ENCODE measurements around the gene SUMO3.

Gene SUMO3

GRCh38 chr21:44780767-44781459 is 36.9 kb downstream of the SUMO3 start:
- no peaks in the 10 kb centered on the region for H4K20me1 ChIP-seq (ENCODE audit: insufficient read depth, low read length, poor library complexity, severe bottlenecking)
- H3K36me3 ChIP-seq (ENCODE audit: insufficient read depth, low read length): peaks cover 32% of the 10 kb centered on the region; the same call in 1 of the 2 replicates

GRCh38 chr21:44780137-44780502 is 37.7 kb downstream of the SUMO3 start:
- Histone ChIP-seq H2AFZ (ENCODE audit: low read length) (no peak overlapping the region), H3K9ac (ENCODE audit: low read depth, low read length, poor library complexity, severe bottlenecking) (no peak overlapping the region), H3K36me3 (ENCODE audit: insufficient read depth, low read length) (peaks cover 34% of the 10 kb centered on the region; the same call in 1 of the 2 replicates), H3K79me2 (ENCODE audit: insufficient read depth, low read length) (peaks cover 15% of the 10 kb centered on the region), H3K9me2 (replicated peaks; ENCODE audit: low read depth, low read length) (no peaks in the 10 kb centered on the region), H4K20me1 (ENCODE audit: insufficient read depth, low read length, poor library complexity, severe bottlenecking) (no peaks in the 10 kb centered on the region), H3F3A (ENCODE audit: low read depth) (no peaks in the 10 kb centered on the region), H3K4me2 (ENCODE audit: low read depth, low read length, poor library complexity, severe bottlenecking) (no peak overlapping the region), H3K9me3 (ENCODE audit: insufficient read depth, low read depth, low read length) (no peaks in the 10 kb centered on the region), H3K27me3 (ENCODE audit: insufficient read depth, low read length, poor library complexity, severe bottlenecking) (no peaks in the 10 kb centered on the region), H3K4me1 (ENCODE audit: insufficient read depth, low read length, poor library complexity, severe bottlenecking) (no peaks in the 10 kb centered on the region), H3K4me3 (ENCODE audit: low read length, poor library complexity, severe bottlenecking) (no peak overlapping the region)
- TF ChIP-seq CTCF (conservative IDR thresholded peaks at IDR 0.05; ENCODE audit: low read length): no peak

More at GRCh38 chr21:44780767-44781459, 36.9 kb downstream of the SUMO3 start:
- H2AFZ ChIP-seq (ENCODE audit: low read length): no peak overlapping the region
- no peaks in the 10 kb centered on the region for H3K9me3 ChIP-seq (ENCODE audit: insufficient read depth, low read depth, low read length)
- H3K9ac ChIP-seq (ENCODE audit: low read depth, low read length, poor library complexity, severe bottlenecking): no peak overlapping the region
- H3F3A ChIP-seq (ENCODE audit: low read depth): no peaks in the 10 kb centered on the region
- H3K4me2 ChIP-seq (ENCODE audit: low read depth, low read length, poor library complexity, severe bottlenecking): no peak overlapping the region
- peaks cover 18% of the 10 kb centered on the region for H3K79me2 ChIP-seq (ENCODE audit: insufficient read depth, low read length)
- H3K4me3 ChIP-seq (ENCODE audit: low read length, poor library complexity, severe bottlenecking): no peak overlapping the region
- TF ChIP-seq EZH2phosphoT487 (IDR thresholded peaks at IDR 0.05; ENCODE audit: borderline replicate concordance) (no peak), CTCF (conservative IDR thresholded peaks at IDR 0.05; ENCODE audit: low read length) (no peak)
- H3K4me1 ChIP-seq (ENCODE audit: insufficient read depth, low read length, poor library complexity, severe bottlenecking): no peaks in the 10 kb centered on the region
- H3K27me3 ChIP-seq (ENCODE audit: insufficient read depth, low read length, poor library complexity, severe bottlenecking): no peaks in the 10 kb centered on the region
- no peaks in the 10 kb centered on the region for H3K9me2 ChIP-seq (replicated peaks; ENCODE audit: low read depth, low read length)

- no peaks in the 10 kb centered on the region for H4K20me1 ChIP-seq (ENCODE audit: insufficient read depth, low read length, poor library complexity, severe bottlenecking)
- TF ChIP-seq EZH2phosphoT487 (IDR thresholded peaks at IDR 0.05; ENCODE audit: borderline replicate concordance) (no peak), CTCF (conservative IDR thresholded peaks at IDR 0.05; ENCODE audit: low read length) (no peak)
- H3K79me2 ChIP-seq (ENCODE audit: insufficient read depth, low read length): peaks cover 12% of the 10 kb centered on the region
- H3K4me2 ChIP-seq (ENCODE audit: low read depth, low read length, poor library complexity, severe bottlenecking): no peak overlapping the region
- H3K9me3 ChIP-seq (ENCODE audit: insufficient read depth, low read depth, low read length): no peaks in the 10 kb centered on the region
- H3K4me1 ChIP-seq (ENCODE audit: insufficient read depth, low read length, poor library complexity, severe bottlenecking): no peaks in the 10 kb centered on the region
- no peak overlapping the region for H3K9ac ChIP-seq (ENCODE audit: low read depth, low read length, poor library complexity, severe bottlenecking)
- peaks cover 39% of the 10 kb centered on the region; the same call in 1 of the 2 replicates for H3K36me3 ChIP-seq (ENCODE audit: insufficient read depth, low read length)
- no peak overlapping the region for H3K4me3 ChIP-seq (ENCODE audit: low read length, poor library complexity, severe bottlenecking)
- no peaks in the 10 kb centered on the region for H3F3A ChIP-seq (ENCODE audit: low read depth)
- no peaks in the 10 kb centered on the region for H3K9me2 ChIP-seq (replicated peaks; ENCODE audit: low read depth, low read length)
- H3K27me3 ChIP-seq (ENCODE audit: insufficient read depth, low read length, poor library complexity, severe bottlenecking): no peaks in the 10 kb centered on the region
- no peak overlapping the region for H2AFZ ChIP-seq (ENCODE audit: low read length)
These were observed 38.3 kb downstream of the SUMO3 start for GRCh38 chr21:44779417-44780136.

Measured in Loucy (cell line).